GM18517 (cell line): ENCODE measurements around the gene KCND2.
"Not testable (repeated sequence)": the region's sequence is repeated elsewhere in the genome, so short reads cannot be mapped to it uniquely, and the experiment has no call there.

Source experiments
- ATAC-seq: cut with Tn5 transposase; IDR thresholded peaks from one replicate; pipeline ENCODE4 v1.9.1; 2021; ENCODE audit warnings: mild to moderate bottlenecking, moderate library complexity; ENCODE audit not compliant: unreplicated experiment

The KCND2 gene

GRCh38 chr7:120272701-120273475, at the start of gene KCND2:
TSS of gene KCND2 (plus strand) at chr7:120273175.
- ATAC-seq, result peak; percentile 33

- no peak for ATAC-seq
Measured at GRCh38 chr7:120226188-120226587, 46.8 kb upstream of the KCND2 start.

GRCh38 chr7:120227255-120227654, 45.7 kb upstream of the KCND2 start:
- ATAC-seq, result no peak

- no peak for ATAC-seq
Measured at GRCh38 chr7:120229084-120229483, 43.9 kb upstream of the KCND2 start.

- ATAC-seq, result no peak
Measured at GRCh38 chr7:120233338-120233737, 39.6 kb upstream of the KCND2 start.

- not testable (repeated sequence) for ATAC-seq
Measured at GRCh38 chr7:120240350-120240749, 32.6 kb upstream of the KCND2 start.

GRCh38 chr7:120241973-120242372, 31.0 kb upstream of the KCND2 start:
- no peak for ATAC-seq

GRCh38 chr7:120254845-120255244, 18.1 kb upstream of the KCND2 start:
- ATAC-seq, result no peak

GRCh38 chr7:120256344-120257070, 16.5 kb upstream of the KCND2 start:
- no peak for ATAC-seq

- ATAC-seq, result no peak
Measured at GRCh38 chr7:120259386-120259785, 13.6 kb upstream of the KCND2 start.

GRCh38 chr7:120260111-120260510, 12.9 kb upstream of the KCND2 start:
- ATAC-seq, result no peak

- ATAC-seq, result peak; percentile 63
Measured at GRCh38 chr7:120272261-120272660, 714 bp upstream of the KCND2 start.

- peak; percentile 42 for ATAC-seq
Measured at GRCh38 chr7:120273476-120273975, 551 bp downstream of the KCND2 start.

- no peak for ATAC-seq
Measured at GRCh38 chr7:120274482-120274881, 1.5 kb downstream of the KCND2 start.

- ATAC-seq, result no peak
Measured at GRCh38 chr7:120274899-120275298, 1.9 kb downstream of the KCND2 start.

- ATAC-seq, result no peak
Measured at GRCh38 chr7:120276720-120277119, 3.7 kb downstream of the KCND2 start.

GRCh38 chr7:120278773-120279172, 5.8 kb downstream of the KCND2 start:
- no peak for ATAC-seq

- ATAC-seq, result no peak
Measured at GRCh38 chr7:120280743-120281142, 7.8 kb downstream of the KCND2 start.

- no peak for ATAC-seq
Measured at GRCh38 chr7:120293027-120293426, 20.1 kb downstream of the KCND2 start.

GRCh38 chr7:120302190-120302589, 29.2 kb downstream of the KCND2 start:
- ATAC-seq, result no peak

- ATAC-seq, result no peak
Measured at GRCh38 chr7:120303105-120303504, 30.1 kb downstream of the KCND2 start.

- ATAC-seq, result no peak
Measured at GRCh38 chr7:120304674-120305073, 31.7 kb downstream of the KCND2 start.
